Fibroblast of pulmonary artery (primary cell): ENCODE data around the gene IL17C.

Experiments used
- DNase-seq: peaks from one replicate; pipeline ENCODE4 v3.0.0-alpha.2; 2010; ENCODE audit warnings: low read depth
- H3K4me3 ChIP-seq: replicated peaks from 2 replicates; pipeline ENCODE4 v1.5.1; 2011; ENCODE audit warnings: low read depth, mild to moderate bottlenecking, control low read depth, low read length, moderate library complexity
- TF ChIP-seq, protein P1 (sequence below): IDR thresholded peaks from 2 replicates; pipeline ENCODE4 v1.5.1; 2011; ENCODE audit warnings: mild to moderate bottlenecking, control low read depth, low read length, inconsistent platforms; ENCODE audit errors: missing control alignments

IL17C gene

DNA sequence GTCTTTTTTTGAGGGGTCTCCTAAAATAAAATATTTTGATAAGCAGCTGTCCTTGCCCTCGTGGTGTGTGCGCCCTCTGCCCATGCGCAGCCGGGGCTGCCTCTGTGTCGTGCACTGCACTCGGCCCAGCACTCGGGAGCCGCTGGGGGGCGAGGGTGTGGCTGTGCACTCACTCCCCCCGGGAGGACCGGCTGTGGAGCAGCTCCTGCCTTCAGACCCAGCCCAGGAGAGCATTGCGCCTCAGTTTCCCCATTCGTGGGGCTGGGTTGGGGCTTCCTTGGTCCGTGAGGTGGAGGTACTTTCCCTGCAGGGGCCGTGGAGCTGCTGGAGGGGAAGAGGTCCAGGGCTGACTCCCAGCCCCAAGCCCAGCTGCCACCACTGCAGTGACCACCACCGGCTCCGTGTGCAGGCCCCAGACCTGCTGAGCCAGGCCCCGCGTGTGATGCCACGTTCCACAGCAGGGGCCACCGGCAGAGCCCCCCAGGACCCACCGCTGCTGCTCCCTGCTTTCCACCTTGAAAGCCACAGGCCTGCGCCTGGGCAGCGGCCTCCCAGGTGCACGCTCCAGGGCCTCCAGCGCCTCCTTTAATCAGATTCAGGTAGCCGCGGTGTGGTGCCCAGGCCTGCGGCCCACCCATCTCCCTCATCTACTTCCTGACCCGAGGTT, 6.3 kb upstream of the IL17C start:
- DNase-seq = no peak

DNA sequence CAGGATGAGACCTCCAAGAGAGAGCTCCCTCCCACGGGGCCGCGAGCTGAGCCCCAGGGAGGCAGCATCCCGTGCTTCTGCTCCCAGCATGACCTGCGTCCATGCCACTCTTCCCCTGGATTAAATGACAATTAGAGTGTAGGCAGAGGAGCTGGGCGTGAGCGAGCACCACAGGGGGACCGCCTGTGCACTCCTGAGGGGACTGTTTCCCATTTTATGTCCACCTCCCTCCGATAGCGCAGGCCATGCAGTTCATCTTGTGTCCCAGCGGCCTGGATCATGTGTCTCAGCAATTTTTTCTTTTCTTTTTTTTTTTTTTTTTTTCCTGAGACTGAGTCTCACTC, 5.8 kb upstream of the IL17C start:
- TF ChIP-seq, protein P1, sequence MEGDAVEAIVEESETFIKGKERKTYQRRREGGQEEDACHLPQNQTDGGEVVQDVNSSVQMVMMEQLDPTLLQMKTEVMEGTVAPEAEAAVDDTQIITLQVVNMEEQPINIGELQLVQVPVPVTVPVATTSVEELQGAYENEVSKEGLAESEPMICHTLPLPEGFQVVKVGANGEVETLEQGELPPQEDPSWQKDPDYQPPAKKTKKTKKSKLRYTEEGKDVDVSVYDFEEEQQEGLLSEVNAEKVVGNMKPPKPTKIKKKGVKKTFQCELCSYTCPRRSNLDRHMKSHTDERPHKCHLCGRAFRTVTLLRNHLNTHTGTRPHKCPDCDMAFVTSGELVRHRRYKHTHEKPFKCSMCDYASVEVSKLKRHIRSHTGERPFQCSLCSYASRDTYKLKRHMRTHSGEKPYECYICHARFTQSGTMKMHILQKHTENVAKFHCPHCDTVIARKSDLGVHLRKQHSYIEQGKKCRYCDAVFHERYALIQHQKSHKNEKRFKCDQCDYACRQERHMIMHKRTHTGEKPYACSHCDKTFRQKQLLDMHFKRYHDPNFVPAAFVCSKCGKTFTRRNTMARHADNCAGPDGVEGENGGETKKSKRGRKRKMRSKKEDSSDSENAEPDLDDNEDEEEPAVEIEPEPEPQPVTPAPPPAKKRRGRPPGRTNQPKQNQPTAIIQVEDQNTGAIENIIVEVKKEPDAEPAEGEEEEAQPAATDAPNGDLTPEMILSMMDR = no peak
- no peak overlapping the region for H3K4me3 ChIP-seq
- no peak for DNase-seq

More for the DNA sequence above, 6.3 kb upstream of the IL17C start:
- H3K4me3 ChIP-seq = no peak overlapping the region
- TF ChIP-seq, protein P1 = no peak

DNA sequence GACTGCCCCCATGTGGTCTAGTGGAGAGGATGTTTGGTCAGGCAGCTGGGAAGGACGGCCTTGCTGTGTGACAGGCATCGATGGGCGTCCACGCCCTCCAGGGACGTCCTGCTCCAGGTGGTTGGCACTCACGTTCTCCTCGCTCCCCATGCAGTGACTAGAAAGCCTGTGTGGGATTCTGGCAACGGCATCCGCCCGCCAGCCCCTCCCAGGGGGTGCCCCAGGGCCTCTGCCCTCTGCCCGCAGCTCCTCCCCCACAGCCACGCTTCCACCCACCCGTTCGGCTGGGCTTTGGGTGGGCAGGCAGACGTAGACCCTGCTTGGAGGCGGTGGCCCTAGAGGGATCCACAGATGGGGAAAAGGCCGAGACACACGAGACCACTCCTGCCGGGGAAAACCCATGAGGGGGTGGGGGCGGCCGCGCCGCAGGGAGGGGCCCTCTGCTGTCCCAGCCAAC, 4.7 kb upstream of the IL17C start:
- TF ChIP-seq, protein P1 = peak; percentile 35
- DNase-seq = peak; percentile 31
- no peak overlapping the region for H3K4me3 ChIP-seq

DNA sequence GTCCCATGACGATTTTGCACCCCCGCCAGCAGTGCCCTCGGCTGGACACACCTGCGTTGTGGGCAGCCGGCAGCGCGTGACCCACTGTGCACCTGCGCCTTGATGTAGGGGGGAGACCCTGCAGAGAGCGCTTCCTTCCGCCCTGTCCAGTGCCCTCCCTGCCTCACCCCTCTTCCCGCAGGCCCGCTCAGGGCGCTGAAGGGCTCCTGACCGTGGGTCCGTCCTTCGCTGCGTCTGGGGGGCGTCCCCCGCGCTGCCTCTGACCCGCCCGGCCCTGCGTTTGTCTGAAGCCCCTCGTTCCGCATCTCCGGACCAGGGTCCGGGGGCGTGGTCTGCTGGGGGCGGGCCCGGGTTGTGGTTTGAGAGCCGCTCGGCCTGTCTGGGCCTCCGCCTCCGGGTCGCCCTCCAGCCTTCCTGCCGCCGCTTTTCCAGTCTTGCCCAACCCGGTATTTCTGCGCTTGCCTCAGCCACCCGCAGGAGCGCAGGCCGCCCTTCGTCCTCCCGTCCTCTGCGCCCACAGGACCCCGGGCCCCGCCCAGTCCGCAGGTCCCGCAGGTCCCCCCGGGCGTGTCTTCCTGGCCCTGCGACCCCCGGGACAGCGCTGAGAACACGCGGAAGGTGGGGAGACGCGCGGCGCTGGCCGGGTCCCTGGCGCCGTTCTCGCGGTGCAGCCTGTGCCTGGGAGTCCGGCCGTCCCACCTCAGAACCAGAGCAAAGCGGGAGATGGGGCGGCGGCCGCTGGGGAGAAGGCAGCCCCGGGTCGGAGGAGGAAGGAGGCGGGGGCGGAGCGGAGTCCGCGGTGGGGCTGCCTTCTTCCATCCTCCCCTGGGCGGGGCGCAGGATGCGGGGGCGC, 4.0 kb upstream of the IL17C start:
- TF ChIP-seq, protein P1 = no peak
- peak; percentile 46 for DNase-seq
- H3K4me3 ChIP-seq = peak overlapping the region; percentile 46

DNA sequence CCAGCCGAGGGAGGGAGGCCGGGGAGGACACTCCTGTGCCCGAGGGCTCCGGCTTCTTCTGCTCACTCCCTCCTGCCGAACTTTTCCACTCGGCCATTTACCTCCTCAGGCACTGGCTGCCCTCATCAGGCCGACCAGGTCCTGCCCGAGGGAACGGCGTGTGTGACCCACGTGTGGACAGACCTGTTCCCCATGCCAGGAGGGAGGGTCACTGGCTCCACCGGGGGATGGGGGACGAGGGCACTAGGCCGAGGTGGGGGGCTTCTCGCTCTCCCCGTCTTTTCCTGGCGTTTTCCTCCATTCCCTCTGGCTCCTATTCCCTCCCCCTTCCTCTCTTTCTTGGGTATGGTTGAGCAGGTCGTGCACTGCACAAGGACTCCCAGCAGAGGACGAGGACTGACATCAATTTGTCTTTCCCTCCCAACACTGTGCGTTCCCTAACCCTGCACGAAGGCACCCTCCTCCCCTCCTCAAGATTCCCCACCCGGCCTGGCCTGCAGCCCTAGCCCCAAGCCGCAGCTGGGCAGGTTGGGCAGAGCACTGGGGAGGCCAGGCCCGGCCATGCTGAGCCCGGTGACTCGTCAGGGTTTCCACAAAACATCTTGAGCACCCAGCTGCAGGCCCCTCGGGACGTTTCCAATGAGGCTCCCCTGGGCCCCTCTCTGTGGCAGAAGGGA, 3.2 kb upstream of the IL17C start:
- TF ChIP-seq, protein P1 = no peak
- DNase-seq = no peak
- peak overlapping the region; percentile 46 for H3K4me3 ChIP-seq

DNA sequence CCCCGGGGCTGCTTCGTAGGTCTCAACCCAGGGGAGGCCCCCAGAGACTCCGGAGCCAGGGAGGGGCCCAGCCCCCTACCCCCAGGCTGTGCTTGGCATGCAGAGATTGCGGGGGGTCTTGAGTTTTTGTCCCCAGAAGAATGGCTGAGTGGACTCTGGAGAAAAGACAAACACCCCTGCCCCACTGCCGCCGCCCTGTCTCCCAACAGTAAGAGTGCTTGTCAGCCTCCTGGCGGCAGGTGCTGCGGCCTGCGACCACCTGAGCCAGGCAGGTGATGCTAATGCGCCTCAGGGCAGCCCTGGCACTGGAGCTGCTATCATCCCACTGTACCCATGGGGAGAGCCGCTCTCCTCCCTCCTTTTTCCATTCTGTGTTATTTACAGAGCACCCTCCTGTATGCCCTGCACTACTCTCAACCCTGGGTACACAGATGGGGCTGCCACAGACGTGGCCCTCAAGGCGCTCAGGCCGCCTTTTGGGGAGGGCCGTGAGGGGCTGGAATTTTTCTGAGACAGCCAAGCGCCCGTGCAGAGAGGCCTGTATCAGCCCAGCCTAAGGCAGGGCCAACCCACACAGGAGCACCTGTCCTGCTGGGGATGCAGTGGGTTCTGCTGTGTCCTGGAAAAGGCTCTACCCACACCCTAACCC, 2.6 kb upstream of the IL17C start:
- TF ChIP-seq, protein P1 = no peak
- H3K4me3 ChIP-seq = no peak overlapping the region
- DNase-seq = no peak
